Loucy (cell line): ENCODE data around the gene TIE1.

Experiments
- EZH2phosphoT487 ChIP-seq: fragments of 200-600 bp; IDR thresholded peaks from 2 replicates; pipeline ENCODE4 v1.6.1; 2018; ENCODE audit warnings: antibody characterized with exemption, mild to moderate bottlenecking, moderate library complexity, borderline replicate concordance
- TF ChIP-seq, protein P1 (sequence below): fragments of 200-600 bp; sonication (generic); conservative IDR thresholded peaks from 2 replicates; pipeline ENCODE4 v1.5.1; 2014; ENCODE audit warnings: mild to moderate bottlenecking, antibody characterized with exemption, low read length

DNA sequence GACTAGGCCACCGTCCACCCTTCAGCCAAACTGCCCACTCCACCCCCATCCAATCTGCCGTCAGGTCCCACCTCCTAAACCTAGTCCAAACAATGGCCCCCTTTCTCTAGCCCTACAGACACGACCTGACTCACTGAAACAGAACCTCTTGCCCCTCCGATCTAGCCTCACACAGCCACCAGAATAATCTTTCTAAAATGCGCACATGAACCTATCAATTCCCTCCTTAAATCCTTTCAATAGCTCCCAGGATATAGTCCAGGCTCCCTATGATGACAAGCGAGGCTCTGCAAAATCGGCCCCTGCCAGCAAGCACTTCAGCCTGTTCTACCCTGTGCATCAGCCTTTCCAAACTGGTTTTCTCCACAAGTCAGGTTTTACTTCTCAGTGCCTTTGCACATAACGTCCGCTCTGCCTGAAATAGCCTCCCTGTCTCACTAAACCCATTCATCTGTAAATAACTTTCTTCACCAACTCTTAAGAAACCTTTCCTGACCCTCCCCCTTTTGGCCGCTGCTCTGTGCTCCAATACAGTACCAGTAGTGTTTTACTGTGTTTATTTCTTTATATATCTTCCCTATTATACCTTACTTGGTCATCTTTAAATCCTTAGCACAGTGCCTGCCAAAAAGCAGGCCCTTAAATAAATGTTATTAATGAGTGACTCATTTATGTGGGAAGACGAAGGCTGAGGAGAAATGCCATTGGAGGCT, 49.0 kb downstream of the TIE1 start:
- TF ChIP-seq, protein P1, sequence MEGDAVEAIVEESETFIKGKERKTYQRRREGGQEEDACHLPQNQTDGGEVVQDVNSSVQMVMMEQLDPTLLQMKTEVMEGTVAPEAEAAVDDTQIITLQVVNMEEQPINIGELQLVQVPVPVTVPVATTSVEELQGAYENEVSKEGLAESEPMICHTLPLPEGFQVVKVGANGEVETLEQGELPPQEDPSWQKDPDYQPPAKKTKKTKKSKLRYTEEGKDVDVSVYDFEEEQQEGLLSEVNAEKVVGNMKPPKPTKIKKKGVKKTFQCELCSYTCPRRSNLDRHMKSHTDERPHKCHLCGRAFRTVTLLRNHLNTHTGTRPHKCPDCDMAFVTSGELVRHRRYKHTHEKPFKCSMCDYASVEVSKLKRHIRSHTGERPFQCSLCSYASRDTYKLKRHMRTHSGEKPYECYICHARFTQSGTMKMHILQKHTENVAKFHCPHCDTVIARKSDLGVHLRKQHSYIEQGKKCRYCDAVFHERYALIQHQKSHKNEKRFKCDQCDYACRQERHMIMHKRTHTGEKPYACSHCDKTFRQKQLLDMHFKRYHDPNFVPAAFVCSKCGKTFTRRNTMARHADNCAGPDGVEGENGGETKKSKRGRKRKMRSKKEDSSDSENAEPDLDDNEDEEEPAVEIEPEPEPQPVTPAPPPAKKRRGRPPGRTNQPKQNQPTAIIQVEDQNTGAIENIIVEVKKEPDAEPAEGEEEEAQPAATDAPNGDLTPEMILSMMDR: no peak
- TF ChIP-seq EZH2phosphoT487: no peak
